ENCODE results near the gene CARD9. TPM values are rescaled to one million over a fixed set of nuclear protein-coding genes. Genes with fewer than 3 reads are reported as not detected.
A peak's percentile ranks its signal among the peaks of the same experiment; 100 is the strongest.
"Not testable (repeated sequence)": the region's sequence is repeated elsewhere in the genome, so short reads cannot be mapped to it uniquely, and the experiment has no call there.

Gene CARD9
- total RNA-seq, 1 experiment from 2014 or later = 0.86 TPM

DNA sequence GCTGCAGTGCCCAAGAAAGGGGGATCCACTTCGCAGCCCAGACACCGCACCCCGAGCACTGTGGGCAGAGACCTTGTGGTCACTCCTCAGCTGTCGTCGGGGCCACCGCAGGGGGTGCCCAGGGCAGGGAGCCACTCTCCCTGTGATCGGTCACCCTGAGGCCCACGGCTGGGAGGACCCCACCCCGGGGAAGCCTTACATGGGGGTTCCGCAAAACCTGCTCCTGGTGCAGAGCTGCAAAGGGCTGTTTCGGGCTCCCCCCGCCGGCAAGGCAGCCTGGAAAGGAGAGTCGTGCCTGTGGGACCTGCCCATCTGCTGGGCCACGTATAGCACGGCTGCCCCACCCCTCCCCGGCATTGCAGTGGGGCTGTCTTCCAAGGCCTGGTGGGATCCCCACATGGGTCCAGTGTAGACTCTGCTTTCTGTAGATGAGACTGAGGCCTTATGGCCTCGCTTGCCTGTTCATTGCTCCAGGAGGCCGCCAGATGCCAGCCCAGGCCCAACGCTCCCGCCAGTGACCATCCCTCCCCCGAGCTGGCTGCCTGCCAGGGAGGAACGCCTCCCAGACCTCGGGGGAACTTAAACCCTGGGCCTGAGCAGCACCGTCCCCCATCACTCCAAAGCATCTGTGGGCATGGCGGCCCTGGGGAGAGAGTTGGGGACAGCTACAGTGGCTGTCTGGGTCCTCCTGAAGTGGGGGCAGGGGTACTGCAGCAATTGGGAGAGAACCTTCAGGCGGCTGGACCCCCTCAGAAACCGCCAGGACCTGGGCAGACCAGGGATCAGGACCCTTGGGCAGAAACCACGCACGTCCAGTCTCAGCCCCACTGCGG lies 8.3 kb downstream of the CARD9 start:
- no peak for DNase-seq (ENCODE audit: low read depth)

DNA sequence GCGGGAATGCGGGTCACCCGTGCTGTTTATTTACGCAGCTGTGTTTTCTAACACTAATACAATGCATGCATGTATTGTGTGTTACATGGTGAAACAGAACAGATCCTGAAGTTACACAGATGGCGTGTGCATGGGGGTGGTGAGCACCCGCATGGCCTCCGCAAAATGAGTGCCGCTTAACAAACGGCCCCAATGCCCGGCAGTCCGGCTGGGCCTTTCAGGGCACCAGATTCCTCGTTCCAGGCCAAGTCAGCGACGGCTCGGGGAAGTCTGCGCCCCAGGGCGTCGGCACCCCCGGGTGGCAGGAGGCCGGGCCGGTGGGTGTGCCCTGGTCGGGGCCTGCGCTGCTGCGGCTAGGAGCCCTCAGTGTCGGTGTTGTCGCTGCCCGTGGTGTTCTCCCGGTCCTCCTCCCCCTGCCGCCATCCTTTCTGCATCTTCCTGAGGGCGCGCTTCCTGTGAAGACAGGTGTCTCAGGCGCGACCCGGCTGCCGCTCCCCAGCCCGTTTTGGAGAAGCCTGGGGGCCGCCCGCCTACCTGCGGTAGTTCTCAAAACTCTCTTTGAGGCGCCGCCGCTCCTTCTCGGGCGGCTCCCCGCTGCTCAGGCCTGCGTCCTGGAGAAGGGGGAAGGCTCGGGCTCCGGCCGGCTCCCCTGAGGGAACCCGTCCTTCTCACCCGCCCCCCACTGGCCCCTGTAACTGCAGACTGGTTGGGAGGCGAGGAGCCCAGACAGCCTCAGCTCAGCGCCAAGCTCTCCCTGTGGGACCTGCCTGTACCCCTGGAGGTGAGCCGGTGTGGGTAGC lies 9.3 kb downstream of the CARD9 start:
- DNase-seq (ENCODE audit: low read depth) = no peak

DNA sequence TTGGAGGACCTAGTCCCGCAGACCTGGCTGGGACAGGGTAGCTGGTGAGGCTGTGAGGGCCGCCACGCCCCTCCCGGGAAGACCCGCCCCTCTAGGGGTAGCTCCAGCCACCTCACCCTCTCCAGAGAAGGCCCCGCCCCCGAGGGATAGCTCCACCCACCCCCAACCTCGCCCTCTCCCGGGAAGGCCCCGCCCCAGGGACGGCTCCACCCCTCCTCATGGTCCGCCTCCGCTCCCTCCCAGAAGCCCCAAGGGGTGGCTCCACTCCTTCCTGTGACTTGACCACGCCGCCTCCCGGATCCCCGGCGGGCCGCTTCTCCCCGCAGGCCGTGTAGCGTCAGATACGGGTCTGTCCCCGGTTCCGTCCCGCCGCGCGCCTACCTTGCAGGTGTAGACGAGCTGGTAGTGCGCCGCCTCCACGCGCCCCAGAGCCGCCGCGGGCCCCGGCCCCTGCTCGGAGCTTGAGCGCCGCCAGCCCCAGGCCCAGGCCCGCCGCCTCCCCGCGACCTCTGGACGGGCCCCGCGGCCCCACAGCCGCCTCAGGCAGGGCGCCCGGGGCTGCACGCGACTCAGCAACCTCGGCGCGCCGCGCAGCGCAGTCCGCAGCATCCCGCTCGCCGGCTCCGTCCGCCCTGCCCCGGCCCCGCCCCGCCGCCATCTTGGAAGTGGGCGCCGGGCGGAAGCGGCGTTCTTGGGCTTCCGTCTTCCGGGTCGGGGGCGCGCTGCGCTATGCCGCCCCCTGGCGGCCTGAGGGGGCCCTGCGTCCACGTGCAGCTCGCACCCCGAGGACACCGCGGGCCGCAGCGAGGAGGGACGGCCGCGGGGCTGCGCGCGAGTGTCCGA lies 10.1 kb downstream of the CARD9 start, which contains the start of gene DNLZ:
Gene DNLZ, minus strand, starts transcription at position 639 of the 843 bp plus-strand sequence. Its CDS starts 30 bp downstream, at position 609.
- peak; percentile 91 for DNase-seq (ENCODE audit: low read depth)

DNA sequence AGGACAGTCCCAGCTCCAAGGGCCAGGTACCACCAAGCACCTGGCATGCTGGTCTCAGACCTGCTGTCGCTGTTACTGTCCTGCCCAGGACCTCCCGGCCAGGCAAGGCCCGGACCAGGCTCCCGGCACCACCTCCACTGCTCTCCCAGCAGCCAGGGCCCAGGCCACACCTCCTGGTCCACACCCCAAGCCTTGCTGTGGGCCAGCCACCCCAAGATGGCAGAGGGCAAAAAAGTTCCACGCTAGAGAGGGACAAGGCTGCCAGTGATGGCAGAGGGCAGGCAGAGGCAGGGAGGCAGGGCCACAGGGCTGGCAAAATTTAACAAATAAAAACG lies 11.1 kb downstream of the CARD9 start:
- DNase-seq (ENCODE audit: low read depth) = no peak

DNA sequence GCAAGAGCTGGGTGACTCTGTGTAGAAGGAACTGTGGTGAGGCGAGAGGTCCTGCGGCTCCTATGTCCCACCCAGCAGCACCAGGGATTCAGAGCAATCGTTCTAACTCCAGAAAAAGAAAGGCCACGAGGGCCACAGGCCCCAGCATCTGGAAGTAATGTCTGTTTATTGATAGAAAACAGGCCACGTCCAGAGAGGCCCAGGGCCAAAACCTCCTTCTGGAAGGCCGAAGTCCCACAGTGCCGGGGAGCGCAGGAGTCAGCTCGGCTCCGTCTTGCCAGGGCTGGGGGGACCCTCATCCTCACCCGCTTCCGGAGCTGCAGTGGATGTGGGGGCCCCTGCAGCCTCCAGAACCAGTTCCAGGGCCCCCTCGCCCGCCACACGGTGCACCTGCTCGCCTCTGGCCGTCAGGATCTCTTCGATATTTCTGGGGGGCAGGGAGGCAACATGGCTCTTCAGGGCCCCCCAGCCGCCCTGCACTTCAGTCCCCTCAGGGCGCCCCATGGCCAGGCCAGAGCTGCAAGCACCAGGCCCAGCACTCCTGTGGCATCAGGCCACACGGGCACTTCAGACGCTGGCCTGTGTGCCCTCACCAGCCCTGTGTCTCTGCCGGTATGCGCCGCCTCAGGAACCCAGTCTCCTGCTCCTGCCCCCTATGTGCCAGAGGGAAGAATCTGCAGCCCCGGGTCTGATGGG lies 11.6 kb downstream of the CARD9 start:
- DNase-seq (ENCODE audit: low read depth) = no peak

DNA sequence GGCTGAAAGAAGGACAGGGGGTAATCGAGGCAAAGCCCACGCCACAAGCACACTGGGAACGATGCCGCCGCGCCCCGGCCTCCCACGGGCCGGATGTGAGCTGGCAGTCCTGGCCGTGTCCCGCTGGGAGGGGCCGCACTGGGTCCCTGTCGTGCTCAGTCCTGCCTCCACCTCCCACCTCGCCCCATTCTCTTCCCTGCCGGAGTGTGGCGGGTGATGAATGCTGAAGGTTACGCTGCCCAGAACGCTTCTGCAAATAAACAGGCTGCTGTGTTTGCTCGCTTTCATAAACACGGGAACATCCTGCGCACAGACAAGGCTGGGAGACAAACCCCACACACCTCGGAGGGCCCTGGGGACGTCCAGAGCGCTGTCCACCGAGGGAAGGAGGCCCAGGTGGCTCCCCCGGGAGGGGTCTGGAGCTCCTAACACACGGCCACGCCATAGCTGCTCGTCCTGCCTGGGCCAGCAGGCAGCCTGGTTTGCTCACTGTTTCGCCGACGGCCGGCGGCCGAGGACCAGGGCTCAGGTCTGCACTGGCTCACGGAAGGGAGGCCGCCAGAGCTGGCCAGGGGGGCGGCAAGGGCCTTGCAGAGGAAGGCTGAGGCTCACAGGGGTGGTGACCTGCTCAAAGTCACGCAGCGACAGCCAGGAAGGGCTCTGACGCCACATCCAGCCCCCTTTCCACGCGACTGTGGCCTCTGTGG lies 12.3 kb downstream of the CARD9 start:
- no peak for DNase-seq (ENCODE audit: low read depth)

DNA sequence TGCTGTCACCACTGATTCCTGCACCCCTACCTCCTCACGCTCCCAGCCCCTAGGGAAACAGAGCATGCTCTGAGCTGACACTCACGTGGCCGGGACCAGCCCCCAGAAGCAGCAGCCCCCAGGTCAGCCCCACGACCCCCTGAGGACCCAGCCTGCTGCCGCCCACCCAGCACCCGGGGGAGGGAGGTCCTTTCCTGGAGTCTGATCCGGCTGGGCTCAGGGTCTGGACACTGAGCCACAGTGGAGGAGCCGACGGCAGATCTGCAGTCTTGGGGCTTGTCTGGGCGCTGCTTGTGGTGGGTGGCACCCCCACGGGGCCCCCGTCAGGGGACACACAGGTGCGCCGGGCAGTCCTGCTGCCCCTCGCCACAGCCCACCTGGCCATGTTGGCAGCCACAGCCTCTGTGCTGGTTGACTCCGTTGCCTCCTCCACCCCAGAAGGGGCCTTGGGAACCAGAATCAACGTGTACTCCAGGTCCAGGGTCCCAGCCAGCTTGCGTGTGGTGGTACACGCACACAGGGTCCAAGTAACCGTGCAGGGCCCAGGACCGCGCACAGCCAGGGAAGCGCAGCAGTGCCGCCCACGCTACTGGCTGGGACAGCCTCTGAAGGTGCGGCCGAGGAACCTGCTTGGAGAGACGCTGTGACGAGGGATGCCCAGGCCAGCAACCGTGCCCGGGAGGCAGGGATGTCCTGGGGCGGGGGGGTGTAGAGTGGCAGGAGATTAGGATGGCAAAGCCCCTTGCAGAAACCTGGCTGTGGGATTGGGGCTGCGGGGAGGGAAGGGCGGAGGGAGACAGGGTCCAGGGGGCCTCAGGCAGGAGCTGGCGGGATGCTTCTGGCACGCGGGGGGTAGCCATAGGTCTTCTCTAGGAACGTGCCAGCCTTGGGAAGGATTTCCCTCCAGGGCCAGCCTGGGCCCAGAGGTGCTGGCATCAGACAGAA lies 13.4 kb downstream of the CARD9 start:
- DNase-seq (ENCODE audit: low read depth) = no peak

DNA sequence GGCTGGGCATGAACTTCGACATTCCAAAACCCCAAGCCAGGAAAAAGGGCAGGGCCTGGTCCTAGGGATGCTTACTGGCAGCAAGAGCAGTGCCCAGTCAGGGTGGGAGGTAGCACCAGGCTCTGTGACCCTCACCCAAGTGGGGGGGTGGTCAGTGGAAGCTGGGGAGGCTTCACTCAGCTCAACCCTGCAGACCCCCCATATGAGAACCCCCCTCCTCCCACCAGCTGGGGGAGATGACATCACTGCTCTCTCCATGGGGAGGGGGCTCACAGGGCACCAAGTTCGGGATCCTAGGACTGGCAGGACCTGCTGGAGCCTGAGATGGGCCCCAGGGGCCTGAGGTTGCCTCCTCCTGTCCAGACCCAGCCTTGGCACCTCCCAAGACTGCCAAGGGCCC lies 14.6 kb downstream of the CARD9 start:
- DNase-seq (ENCODE audit: low read depth) = no peak

DNA sequence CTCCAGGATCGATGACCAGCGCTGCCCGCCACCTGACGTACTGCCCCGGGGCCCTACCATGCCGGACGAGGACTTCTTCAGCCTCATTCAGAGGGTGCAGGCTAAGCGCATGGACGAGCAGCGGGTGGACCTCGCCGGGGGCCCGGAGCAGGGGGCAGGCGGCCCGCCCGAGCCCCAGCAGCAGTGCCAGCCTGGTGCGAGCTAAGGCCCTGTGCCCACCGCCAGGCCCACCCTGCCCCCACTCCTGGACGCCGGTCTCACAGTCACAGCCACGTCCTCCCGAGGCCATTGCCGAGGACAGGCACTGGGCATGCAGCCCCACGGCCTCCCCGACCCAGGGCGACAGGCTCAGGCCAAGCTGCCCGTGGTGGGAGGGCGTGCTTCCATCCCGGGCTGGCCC lies 15.5 kb downstream of the CARD9 start:
- no peak for DNase-seq (ENCODE audit: low read depth)

DNA sequence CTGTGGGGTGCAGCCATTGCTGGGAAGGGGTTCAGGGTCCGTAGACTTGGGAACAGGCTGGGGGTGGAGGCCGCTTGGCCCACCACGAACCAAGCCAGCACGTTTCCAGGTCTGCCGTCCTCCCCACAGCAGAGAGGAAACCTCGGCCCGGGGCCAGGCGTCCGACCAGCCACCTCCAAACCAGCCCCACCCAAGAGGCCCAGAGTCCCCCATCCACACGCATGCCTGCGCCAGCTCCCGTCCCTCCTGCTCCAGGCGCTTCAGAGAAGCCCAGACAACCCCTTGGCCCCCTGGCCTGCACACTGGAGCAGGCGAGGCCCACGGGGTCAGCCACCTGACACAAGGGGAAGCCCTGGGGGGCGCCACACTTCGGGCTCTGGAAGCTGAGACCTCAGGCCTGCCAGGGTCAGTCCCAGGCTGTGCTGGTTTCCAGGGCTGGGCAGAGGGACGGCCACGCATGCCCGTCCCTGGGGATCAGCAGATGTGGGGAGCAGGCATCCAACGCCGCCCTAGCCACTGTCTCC lies 16.2 kb downstream of the CARD9 start:
- DNase-seq (ENCODE audit: low read depth) = no peak

DNA sequence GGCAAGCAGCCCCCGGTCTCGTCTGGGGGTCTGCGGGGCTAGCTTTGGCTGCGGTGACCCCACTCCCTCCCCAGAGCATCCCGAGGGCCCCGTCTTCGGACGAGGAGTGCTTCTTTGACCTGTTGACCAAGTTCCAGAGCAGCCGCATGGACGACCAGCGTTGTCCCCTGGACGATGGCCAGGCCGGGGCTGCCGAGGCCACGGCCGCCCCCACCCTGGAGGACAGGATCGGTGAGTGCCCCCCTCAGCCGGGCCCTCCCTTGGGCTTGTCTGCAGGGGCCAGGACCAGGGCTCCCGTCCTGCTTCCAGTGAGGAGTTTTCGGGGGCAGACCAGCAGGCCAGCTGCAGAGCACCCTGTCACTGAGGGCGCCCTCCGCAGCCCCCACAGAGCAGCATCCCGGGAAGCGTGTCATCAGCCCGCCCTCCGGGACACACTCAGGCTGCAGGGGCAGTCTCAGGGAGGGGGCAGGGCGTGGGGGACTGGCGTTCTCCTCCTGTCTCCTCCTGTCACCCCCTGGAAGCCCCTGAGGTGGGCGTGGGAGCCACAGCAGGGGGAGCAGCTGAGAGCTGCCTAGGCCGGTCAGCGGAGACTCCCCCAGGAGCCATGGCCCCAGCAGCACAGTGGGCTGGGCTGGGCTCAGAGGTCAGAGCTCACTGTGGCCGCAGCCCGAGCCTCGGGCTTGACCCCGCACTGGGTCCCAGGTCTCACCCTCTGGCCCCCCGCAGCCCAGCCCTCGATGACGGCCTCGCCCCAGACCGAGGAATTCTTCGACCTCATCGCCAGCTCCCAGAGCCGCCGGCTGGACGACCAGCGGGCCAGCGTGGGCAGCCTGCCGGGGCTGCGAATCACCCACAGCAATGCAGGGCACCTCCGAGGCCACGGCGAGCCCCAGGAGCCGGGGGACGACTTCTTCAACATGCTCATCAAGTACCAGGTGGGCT lies 17.6 kb downstream of the CARD9 start:
- DNase-seq (ENCODE audit: low read depth) = no peak

DNA sequence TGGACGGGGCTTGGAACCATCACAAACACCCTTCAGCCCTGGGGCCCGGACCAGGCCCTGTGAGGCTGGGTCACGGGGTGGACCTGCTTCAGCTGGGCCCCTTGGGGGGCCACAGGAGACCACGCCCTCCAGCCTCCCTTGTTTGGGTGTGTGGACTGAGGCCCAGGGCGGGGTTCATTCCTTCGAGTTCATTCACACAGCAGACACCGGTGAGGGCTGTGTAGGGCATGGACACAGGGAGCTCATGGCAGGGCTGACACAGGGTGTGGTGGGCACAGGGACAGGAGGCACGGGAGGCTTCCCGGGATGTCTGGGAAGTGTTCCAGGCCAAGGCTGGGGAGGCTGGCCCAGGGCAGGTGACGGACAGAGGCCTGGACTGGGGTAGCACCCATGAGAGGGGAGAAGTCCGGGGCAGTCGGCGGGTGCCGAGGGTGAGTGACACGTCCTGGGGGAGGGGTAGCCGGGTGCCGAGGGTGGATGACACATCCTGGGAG lies 18.8 kb downstream of the CARD9 start:
- DNase-seq (ENCODE audit: low read depth) = peak; percentile 29

DNA sequence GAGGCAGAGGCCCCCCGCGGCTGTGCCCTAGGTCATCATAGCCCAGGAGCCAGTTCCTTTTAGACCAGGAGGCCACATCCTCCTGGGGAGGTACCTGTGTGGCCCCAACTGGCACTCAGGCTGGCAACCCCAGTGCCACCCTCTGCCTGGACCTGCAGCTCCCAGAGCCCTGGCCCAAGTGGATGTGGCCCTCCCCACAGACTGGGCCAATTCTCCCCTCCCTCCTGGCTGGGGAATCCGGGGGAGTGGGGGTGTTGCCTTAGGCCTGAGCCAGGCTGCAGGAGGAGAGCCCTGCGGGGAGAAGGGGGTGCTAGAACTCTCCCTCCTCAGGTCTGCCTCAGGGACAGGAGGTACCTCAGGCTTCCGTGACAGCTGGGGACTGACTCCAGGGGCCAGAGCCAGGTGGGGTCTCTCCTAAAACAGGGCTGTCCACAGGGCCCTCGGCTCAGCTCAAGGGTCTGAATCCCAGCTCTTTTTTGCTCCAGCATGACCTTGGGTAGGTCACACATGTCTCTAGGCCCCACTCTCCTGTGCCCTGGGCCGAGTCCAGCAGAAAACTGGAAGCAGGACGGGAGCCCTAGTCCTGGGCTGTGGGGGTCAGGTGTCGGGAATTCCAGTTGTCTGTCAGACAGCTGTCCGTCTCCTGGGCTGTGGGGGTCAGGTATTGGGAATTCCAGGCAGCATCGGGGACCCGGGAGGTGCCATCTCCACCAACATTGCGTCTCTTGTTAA lies 19.5 kb downstream of the CARD9 start:
- DNase-seq (ENCODE audit: low read depth) = no peak

DNA sequence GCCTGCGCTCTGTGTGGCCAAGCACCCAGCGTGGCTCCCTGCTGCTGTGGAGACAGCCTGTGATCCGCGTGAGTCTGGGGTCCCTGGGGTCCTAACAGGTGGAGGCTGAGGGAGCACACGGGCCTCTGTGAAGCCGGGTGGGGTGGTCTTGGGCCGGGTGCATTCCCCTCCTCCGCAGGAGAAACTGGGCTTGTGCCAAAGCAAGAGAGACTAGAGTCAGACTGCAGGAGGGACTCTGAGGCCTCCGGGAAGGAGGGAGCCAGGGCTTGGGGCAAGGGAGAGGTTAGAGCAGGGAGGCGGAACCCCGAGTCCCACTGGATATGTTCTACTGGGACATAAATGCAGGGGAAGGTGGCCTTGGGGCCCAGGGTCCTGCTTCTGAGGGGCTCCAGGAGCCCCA lies 20.4 kb downstream of the CARD9 start:
- DNase-seq (ENCODE audit: low read depth) = no peak

DNA sequence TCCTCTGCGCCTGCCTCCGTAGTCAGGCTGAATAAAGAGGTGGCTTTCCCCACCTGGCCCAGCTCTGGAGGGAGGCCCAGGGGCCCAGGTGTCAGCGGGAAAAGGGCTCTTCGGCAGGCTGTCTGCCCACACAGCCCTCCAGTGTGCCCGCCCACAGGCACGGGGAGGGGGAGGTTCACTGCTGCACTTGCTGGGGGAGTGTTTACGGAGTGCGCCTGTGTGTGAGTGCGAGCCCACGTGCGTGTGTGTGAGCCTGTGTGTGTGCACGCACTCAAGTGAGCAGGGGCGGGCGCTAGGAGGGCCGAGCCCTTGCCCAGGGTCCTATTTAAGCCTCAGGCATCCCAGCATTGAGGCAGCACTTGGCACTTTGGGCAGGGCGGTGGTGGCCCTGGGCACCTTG lies 20.8 kb downstream of the CARD9 start:
- no peak for DNase-seq (ENCODE audit: low read depth)

DNA sequence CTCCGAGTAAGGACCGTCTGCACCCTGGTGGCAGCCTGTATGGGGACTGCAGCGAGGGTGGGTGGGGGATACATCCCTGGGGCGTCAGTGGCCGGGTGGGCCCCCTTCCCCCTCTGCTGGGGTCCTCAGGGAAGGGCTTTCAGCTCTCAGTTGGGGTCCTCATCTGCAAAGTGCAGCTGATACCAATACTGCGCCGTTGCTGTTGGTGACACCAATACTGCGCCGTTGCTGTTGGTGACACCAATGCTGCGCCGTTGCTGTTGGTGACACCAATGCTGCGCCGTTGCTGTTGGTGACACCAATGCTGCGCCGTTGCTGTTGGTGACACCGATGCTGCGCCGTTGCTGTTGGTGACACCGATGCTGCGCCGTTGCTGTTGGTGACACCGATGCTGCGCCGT lies 21.6 kb downstream of the CARD9 start:
- DNase-seq (ENCODE audit: low read depth) = not testable (repeated sequence)

DNA sequence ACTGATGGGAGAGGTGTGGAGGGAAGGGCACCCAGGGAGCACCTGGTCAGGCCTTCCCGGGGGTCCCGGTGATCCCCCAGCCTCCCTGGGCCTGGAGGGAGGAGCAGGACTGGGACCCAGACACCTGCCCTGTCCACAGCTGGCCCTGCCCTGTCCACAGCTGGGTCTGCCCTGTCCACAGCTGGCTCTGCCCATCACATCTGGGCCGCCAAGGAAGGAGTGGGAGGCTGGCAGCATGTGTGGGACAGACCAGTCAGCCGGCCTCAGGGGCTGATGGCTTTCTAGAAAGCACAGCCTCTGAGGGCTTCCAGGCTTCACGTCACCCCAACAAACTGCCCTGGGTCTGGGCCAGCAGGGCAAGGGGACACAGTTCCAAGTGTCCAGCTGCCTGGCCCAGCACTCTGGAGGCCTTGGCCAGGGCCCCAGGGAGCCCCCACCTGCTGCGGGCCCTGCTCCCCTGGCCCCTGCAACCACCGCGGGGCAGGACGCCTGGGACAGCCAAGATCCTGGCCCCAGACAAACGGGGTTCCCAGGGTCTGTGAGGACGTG lies 22.1 kb downstream of the CARD9 start:
- DNase-seq (ENCODE audit: low read depth) = peak; percentile 57
